ENCODE results near the gene NKAIN1. TPM values are rescaled to one million over a fixed set of nuclear protein-coding genes. Genes with fewer than 3 reads are reported as not detected.
"Not testable (repeated sequence)": the region's sequence is repeated elsewhere in the genome, so short reads cannot be mapped to it uniquely, and the experiment has no call there.

NKAIN1 gene
- total RNA-seq, 2 donors from 2014 or later, result not detected

DNA sequence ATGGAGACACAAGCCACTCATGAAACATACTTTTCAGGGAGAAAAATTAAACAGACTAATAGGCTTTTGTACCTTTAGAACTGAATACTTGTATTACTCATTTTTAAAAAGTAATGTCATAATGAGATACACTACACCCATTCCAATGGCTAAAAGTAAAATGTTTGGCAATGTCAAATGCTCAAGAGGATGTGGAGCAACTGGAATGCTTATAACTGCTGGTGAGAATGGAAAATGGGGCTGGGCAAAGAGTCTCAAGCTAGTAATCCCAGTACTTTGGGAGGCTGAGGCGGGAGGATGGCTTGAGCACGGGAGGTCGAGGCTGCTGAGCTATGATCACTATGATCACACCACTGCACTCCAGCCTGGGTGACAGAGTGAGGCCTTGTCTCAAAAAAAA lies 86.3 kb downstream of the NKAIN1 start:
- Mint-ChIP-seq H3K9me3 (no peaks in the 10 kb centered on the region), H3K27ac (no peak overlapping the region), H3K36me3 (no peaks in the 10 kb centered on the region)
- DNase-seq (ENCODE audit: low spot score in 2 of 2) (no peak), ATAC-seq (no peak)

DNA sequence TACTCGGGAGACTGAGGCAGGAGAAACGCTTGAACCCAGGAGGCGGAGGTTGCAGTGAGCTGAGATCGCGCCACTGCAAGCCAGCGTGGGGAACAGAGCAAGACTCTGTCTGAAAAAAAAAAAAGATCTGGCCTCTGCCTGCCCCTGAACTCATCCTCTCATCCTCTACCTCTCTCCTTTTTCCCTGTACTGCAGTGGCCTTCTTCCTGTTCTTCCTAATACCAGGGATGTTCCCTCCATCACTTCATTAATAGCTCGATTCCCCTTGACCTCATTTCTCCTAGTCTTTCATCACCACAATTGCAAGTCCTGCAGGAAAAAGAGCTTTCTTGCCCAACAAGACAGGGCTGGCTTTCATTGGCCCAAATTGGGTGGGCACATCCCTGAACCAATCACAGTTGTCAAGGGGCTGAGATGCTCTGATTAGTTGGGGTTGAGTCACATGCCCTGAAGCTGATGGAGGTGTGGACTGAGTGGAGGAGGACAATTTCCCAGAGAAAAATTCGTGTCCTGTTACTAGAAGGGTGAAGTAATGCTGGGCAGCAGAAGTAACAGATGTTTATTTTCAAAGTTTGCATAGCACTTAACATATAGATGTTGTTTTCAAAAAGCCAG lies 87.4 kb downstream of the NKAIN1 start:
- Mint-ChIP-seq H3K36me3 (no peaks in the 10 kb centered on the region), H3K27ac (no peak overlapping the region), H3K9me3 (no peaks in the 10 kb centered on the region)
- no peak for ATAC-seq
- DNase-seq (ENCODE audit: low spot score in 2 of 2), result no peak

DNA sequence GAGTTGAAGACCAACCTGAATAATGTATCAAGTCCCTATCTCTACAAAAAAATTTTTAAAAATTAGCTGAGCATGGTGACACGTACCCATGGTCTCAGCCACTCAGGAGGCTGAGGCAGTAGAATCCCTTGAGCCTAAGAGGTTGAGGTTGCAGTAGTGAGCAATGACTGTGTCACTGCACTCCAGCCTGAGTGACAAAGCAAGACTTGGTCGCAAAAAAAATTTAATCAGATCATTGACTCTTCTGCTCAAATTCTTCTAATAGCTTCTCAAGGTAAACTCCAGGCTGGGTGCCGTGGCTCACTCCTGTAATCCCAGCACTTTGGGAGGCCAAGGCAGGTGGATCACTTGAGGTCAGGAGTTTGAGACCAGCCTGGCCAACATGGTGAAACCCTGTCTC lies 88.3 kb downstream of the NKAIN1 start:
- DNase-seq (ENCODE audit: low spot score in 2 of 2), result no peak
- no peak for ATAC-seq
- Mint-ChIP-seq H3K27ac (no peak overlapping the region), H3K36me3 (no peaks in the 10 kb centered on the region), H3K9me3 (no peaks in the 10 kb centered on the region)

DNA sequence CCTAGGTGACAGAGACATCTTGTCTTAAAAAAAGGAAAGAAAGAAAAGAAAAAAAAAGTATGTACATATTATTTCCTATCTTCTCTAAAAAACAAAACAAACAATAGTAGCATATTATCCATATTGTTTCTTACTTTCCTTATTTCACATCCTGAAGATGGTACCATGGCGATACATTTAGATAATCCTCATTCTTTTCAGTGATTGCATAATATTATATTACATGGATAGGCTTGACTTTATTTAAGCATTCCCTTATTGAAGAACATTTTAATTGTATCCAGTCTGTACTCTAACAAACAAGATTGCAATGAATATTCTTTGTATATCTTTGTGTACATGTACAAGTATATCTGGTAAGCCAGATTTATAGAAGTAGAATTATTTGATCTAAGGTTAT lies 91.3 kb downstream of the NKAIN1 start:
- Mint-ChIP-seq H3K36me3 (no peaks in the 10 kb centered on the region), H3K27ac (no peak overlapping the region), H3K9me3 (no peaks in the 10 kb centered on the region)
- ATAC-seq, result no peak
- no peak for DNase-seq (ENCODE audit: low spot score in 2 of 2)

DNA sequence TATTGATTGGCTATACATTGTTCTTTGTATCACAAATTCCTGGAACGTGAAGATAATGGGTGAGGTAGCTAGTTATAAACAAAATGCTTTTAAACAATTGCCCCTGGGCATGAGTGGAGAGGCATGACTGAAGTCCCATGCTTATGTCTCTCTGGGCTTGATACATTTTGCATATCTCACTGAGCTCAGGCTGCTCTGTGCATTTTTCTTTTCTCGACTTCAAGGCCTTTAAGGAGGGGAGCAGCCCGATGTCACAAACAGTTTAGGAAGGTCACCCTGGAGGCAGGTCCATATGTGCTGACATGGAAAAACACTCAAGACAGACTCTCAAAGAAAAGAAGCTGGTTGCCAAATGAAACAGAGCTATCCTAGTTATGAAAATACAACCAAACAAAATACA lies 94.0 kb downstream of the NKAIN1 start:
- no peak for DNase-seq (ENCODE audit: low spot score in 2 of 2)
- no peak for ATAC-seq
- H3K36me3 Mint-ChIP-seq, result no peaks in the 10 kb centered on the region
- H3K9me3 Mint-ChIP-seq, result no peaks in the 10 kb centered on the region
- H3K27ac Mint-ChIP-seq, result no peak overlapping the region

DNA sequence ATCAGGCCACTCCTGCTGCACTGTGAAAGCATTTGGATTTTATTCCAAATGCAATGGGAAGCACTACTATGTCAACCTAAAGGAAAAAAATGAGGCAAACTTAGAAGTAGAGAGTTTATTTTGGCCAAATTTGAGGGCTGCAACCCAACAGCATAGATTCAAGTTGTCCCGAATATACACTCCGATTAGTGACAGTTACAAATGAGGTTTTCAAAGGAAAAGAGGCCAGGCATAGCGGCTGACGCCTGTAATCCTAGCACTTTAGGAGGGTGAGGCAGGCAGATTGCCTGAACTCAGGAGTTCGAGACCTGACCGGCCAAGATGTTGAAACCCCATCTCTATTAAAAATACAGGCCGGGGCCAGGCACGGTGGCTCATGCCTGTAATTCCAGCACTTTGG lies 95.2 kb downstream of the NKAIN1 start:
- Mint-ChIP-seq H3K9me3 (no peaks in the 10 kb centered on the region), H3K36me3 (no peaks in the 10 kb centered on the region), H3K27ac (no peak overlapping the region)
- DNase-seq (ENCODE audit: low spot score in 2 of 2), result no peak
- no peak for ATAC-seq

DNA sequence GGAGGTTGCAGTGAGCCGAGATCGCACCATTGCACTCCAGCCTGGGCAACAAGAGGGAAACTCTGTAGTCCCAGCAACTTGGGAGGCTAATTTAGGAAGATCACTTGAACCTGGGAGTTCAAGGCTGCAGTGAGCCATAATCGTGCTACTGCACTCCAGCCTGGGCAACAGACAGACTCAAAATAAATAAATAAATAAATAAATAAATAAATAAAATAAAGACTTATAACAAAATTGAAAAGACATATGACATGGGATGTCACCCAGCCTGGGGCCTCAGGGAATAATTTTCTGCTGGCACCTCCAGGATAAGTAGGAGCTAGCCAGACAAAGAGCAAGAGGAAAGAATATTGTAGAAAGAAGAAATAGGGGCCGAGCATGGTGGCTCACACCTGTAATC lies 96.2 kb downstream of the NKAIN1 start:
- DNase-seq (ENCODE audit: low spot score in 2 of 2) (no peak), ATAC-seq (no peak)
- no peaks in the 10 kb centered on the region for H3K9me3 Mint-ChIP-seq
- H3K36me3 Mint-ChIP-seq, result no peaks in the 10 kb centered on the region
- no peak overlapping the region for H3K27ac Mint-ChIP-seq

DNA sequence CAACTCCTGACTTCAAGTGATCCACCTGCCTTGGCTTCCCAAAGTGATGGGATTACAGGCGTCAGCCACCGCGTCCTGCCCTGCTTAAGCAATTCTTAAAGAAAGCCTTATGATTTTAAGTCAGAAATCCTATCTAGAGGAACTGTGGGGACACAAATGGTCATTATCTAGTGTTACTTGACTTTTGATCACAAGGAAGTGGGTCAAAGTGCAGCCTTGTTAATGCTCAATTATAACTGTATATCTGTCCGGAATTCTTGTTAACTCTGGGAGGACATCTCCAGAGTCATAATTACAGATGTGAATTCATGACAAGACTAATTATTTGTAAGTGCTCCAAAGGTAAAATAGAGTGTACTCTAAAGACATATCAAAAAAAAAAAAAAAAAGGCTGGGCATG lies 97.3 kb downstream of the NKAIN1 start:
- Mint-ChIP-seq H3K9me3 (no peaks in the 10 kb centered on the region), H3K27ac (no peak overlapping the region)
- ATAC-seq, result no peak

DNA sequence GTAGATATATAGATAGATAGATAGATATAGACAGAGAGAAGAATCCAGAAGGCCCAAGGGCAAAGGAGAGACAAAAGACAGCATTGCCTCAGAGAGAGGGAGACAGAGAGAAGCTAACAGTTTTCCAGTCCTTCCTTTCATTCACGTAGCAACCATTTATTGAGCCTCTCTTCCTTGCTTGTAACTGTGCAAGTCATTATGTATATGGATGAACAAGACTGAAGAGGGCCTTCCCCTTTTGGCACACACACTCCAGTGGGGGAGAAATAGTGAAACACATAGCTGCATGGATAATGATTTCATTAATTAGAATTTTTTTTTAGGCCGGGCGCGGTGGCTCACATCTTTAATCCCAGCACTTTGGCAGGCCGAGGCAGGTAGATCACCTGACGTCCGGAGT lies 99.4 kb downstream of the NKAIN1 start:
- no peak for ATAC-seq
- Mint-ChIP-seq H3K27ac (no peak overlapping the region), H3K9me3 (no peaks in the 10 kb centered on the region), H3K36me3 (no peaks in the 10 kb centered on the region)
- DNase-seq (ENCODE audit: low spot score in 2 of 2), result no peak

More for the DNA sequence above, 97.3 kb downstream of the NKAIN1 start:
- no peaks in the 10 kb centered on the region for H3K36me3 Mint-ChIP-seq
- no peak for DNase-seq (ENCODE audit: low spot score in 2 of 2)

DNA sequence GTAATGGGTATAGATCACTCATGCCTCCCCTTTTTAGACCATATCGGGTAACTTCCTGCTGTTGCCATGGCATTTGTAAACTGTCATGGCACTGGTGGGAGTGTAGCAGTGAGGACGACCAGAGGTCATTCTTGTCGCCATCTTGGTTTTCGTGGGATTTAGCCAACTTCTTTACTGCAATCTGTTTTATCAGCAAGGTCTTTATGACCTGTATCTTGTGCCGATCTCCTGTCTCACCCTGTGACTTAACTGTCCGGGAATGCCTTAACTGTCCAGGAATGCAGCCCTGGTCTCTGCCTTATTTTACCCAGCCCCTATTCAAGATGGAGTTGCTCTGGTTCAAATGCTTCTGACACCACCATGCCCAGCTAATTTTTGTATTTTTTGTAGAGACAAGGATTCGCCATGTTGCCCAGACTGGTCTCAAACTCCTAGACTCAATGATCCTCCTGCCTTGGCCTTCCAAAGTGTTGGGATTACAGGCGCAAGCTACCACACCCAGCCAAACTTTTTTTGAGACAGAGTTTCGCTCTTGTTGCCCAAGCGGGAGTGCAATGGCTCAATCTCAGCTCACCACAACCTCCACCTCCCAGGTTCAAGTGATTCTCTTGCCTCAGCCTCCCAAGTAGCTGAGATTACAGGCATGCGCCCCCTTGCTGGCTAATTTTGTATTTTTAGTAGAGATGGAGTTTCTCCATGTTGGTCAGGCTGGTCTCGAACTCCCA lies 100.7 kb downstream of the NKAIN1 start:
- not testable (repeated sequence) for H3K27ac Mint-ChIP-seq, H3K9me3 Mint-ChIP-seq

DNA sequence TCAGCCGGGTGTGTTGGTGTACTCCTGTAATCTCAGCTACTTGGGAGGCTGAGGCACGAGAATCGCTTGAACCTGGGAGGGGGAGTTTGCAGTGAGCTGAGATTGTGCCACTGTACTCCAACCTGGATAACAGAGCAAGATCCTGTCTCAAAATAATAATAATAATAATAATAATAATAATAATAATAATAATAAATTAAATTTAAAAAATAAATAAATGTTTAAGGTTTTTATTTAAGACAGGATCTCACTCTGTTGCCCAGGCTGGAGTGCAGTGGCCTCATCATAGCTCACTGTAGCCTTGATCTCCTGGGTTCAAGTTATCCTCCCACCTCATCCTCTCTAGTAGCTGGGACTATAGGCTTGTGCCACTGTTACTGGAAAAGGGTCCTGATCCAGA lies 101.8 kb downstream of the NKAIN1 start:
- not testable (repeated sequence) for DNase-seq (ENCODE audit: low spot score in 2 of 2); H3K27ac Mint-ChIP-seq; H3K9me3 Mint-ChIP-seq; ATAC-seq; H3K36me3 Mint-ChIP-seq

More for the DNA sequence above, 100.7 kb downstream of the NKAIN1 start:
- H3K36me3 Mint-ChIP-seq; ATAC-seq; DNase-seq (ENCODE audit: low spot score in 2 of 2): not testable (repeated sequence)

DNA sequence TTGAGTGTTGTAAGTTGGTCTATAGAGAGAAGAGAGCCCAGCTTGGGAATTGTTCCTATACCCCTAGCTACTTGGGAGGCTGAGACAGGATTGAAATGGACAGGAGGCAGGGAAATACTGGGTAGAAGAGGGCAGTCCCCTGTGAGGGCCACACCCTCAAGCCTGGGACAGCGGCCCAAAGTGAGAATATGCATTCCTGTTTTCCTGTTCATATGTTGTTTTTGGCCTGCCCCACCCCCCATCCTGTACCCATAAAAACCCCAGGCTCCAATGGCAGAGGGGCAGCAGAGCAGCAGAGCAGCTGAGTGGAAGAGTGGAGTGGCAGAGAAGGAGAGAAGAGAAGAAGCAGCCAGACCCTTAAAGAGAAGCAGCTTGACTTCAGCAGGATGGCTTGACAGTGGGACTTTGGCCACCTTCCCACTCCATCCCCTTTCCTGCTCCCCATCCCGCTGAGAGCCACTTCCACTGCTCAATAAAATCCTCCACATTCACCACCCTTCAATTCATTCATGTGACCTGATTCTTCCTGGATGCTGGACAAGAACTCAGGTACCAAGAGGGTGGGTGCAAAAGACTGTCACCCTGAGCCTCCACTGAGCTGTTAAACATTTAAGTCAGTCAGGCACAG lies 103.6 kb downstream of the NKAIN1 start:
- ATAC-seq (no peak), DNase-seq (ENCODE audit: low spot score in 2 of 2) (no peak)
- H3K27ac Mint-ChIP-seq, result peak overlapping the region in 1 of 2 donors; percentile 46
- H3K9me3 Mint-ChIP-seq, result no peaks in the 10 kb centered on the region
- no peaks in the 10 kb centered on the region for H3K36me3 Mint-ChIP-seq

DNA sequence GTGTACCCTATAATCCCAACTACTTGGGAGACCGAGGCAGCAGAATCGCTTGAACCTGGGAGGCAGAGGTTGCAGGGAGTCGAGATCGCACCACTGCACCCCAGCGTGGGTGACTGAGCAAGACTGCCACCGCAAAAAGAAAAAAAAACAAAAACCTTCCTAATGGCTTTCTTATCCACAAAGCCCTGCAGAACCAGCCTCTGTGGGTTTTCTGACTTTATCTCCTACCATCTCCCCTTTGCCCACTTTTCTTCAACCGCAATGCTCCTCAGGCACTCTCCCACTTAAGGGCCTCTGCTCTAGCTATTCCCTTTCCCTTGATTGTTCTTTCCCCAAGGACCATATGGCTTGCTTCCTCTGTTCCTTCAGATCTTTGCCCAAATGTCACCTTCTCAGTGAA lies 106.3 kb downstream of the NKAIN1 start:
- ATAC-seq (no peak), DNase-seq (ENCODE audit: low spot score in 2 of 2) (no peak)
- no peaks in the 10 kb centered on the region for H3K36me3 Mint-ChIP-seq
- H3K27ac Mint-ChIP-seq, result peak overlapping the region in 1 of 2 donors; percentile 2
- H3K9me3 Mint-ChIP-seq, result no peaks in the 10 kb centered on the region

Other genes with a start within 250 kb of the NKAIN1 start
- gene PUM1, start 174.2 kb downstream of the NKAIN1 start, total RNA-seq, result 100 to 1,000 TPM; 107 to 118 TPM
- gene SNRNP40, start 56.9 kb upstream of the NKAIN1 start, total RNA-seq, result 100 to 1,000 TPM in 1 of 2 donors, 10 to 100 TPM in 1; 94.8 to 103 TPM
- 10 to 100 TPM; 15.1 to 31.1 TPM for gene ZCCHC17, start 57.1 kb upstream of the NKAIN1 start, total RNA-seq
- not detected for gene FABP3, start 133.2 kb upstream of the NKAIN1 start, total RNA-seq
- under 1 TPM in 1 of 2 donors, not detected in 1; 0.59 TPM for gene SERINC2, start 173.3 kb upstream of the NKAIN1 start, total RNA-seq